Epithelial cell of esophagus (primary cell): ENCODE results near the gene THAP9.

Experiments
- DNase-seq: peaks from one replicate; pipeline ENCODE4 v3.0.0; 2010; ENCODE audit warnings: low read depth
- H3K4me3 ChIP-seq: 2 replicates; pipeline ENCODE4 v1.5.1; 2011; ENCODE audit warnings: mild to moderate bottlenecking, low read length, control low read depth
- CTCF ChIP-seq: IDR thresholded peaks from 2 replicates; pipeline ENCODE4 v1.5.1; 2011; ENCODE audit warnings: low read depth, mild to moderate bottlenecking, low read length, control low read depth, inconsistent platforms; ENCODE audit not compliant: insufficient read depth; ENCODE audit errors: missing control alignments

Gene THAP9

DNA sequence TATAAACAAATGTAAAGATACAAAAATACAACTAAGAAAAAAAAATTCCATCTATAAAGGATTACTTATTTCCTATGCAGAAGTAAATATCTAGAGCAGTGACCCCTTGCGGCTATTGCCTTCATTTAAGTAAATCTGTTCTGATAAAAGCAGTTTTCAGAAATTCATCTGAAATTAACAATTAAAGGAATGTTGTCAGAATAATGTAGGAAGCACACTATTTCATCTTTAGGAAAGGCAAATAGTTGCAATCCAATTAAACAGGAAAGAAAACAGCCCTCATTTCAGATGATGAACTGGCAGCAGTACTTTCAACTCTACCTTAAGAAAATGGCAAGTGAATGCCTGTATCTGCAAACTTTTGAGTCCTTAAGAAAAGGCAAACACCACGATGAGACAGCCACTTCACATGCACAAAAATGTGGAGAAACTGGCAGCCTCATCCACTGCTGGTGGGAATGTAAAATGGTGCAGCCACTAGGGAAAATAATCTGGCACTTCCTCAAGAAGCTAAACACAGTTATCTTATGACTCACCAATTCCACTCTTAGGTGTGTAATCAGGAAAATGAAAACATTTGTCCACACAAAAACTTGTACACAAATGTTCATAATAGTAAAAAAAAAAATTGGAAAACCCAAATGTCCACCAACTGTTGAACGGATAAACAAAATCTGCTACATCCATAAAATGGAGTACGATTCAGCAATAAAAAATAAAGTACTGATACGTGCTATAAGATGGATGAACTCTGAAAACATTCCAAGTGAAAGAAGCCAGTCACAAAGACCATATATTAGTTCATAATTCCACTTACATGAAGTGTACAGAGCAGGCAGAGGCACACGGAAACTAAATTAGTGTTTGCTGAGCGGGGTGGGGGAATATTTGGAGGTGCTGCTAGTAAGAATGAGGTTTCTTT is 2.0 kb upstream of the THAP9 start:
- peak; percentile 79 for DNase-seq
- H3K4me3 ChIP-seq = peak overlapping the region; percentile 89
- TF ChIP-seq CTCF = peak; percentile 36

DNA sequence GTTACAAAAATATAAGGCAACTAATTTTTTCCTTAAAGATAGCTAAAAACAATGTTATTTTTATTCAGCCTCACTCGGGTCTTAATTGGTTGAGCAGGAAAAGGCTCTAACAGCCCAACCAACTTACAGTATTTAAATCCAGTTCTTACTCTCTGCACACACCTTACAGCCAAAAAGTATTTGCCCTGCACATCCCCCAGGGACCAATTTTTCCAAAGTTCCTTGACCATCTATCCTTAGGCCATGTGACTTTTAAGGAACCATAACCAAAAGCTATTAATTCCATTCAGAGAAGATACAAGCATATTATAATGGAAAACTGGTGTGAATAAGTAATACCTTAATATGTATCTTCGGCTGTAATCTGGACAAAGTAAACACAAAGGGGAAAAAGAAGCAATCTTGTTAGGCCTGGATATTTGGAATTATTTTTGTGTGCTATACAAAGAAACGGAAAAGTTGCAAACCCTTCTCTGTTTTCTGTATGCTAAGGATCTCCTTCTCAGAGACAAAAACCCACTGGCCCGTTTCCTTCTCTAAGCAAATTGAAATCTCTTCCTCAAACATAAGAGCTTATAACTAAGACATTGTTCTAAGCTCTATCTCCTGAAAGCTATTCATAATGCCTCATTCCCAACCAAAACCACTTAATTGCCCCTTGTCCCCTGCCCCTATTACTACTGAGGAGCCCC is 1.0 kb upstream of the THAP9 start:
- DNase-seq = peak; percentile 9
- H3K4me3 ChIP-seq = peak overlapping the region; percentile 89
- no peak for TF ChIP-seq CTCF

GRCh38 chr4:82900066-82900410 is 497 bp upstream of the THAP9 start:
- peak overlapping the region; percentile 89 for H3K4me3 ChIP-seq
- DNase-seq = peak; percentile 47
- no peak for TF ChIP-seq CTCF

DNA sequence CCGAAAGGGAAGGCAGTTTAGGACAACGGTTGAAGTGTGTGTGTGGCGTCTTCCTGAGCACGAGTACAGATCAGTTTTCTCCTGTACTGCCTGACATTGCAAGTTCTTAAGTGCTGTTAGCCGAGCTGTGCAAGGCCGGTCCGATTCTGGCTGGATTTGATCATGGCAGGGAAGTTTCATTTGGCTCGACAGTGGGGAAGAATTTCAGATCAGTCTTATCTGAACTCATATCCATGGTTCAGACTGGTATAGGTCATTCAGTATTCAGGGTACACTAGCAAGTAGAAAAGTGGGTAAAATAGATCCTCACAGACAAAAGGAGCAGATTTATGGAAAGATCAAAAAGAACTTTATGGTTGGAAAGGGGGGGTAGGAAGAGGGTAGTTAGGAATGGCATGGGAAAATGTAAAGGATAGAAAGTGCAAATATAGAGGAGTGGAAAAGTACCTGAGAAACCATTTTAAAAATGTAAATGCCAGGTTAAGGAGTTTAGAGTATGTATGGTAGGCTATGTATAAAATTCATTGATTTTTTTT is 716 bp downstream of the THAP9 start:
- no peak for DNase-seq
- H3K4me3 ChIP-seq = peak overlapping the region; percentile 89
- no peak for TF ChIP-seq CTCF

- H3K4me3 ChIP-seq = no peak overlapping the region
- no peak for DNase-seq
- TF ChIP-seq CTCF = no peak
These were observed 3.2 kb downstream of the THAP9 start for GRCh38 chr4:82903737-82904136.

DNA sequence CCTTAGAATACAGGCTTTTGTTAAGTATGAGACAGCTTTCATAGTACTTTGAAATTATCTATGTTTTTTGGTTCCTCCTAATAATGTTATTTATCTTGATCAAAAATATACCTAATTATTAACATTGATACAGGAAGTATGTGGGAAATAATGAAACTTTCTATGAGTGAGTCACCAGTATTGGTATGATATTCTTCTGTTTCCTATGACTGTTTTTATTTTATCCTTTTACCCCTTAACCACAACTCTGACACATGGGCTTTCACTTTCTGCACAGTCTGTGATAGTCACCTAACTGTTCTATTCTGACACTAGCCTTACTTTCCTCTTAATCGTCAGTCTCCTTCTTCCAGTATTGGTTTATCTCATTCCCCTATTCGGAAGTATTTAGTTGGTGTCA is 4.7 kb downstream of the THAP9 start:
- H3K4me3 ChIP-seq = no peak overlapping the region
- TF ChIP-seq CTCF = no peak
- peak; percentile 71 for DNase-seq

DNA sequence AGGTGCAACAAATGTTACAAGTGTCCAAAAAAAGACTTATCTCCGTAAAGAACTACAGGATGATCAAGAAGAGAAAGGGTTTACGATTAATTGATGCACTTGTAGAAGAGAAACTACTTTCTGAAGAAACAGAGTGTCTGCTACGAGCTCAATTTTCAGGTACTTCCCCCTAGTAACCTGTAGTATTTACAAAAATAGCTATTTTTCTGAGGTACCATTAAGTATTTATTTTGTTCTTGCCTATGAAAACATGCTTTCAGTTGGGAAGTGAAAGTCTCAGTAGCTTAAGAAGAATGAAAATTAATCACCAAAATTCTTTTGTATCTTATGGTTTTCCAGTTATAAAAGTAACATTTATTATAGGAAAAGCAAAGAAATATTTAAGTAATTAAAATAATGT is 5.9 kb downstream of the THAP9 start:
- no peak overlapping the region for H3K4me3 ChIP-seq
- no peak for DNase-seq
- no peak for TF ChIP-seq CTCF
